Activated B cell treated with CpG ODN at 0.5 μM for 24 hours (primary cell): ENCODE results near the gene GDAP1L1. TPM values are rescaled to one million over a fixed set of nuclear protein-coding genes. Genes with fewer than 3 reads are reported as not detected.

Experiments used
- ATAC-seq: fragments of 200-7000 bp; cut with Tn5 transposase; one replicate; pipeline ENCODE4 v1.10.0; 2021; ENCODE audit warnings: low read depth, mild to moderate bottlenecking, moderate library complexity
- CTCF ChIA-PET: fragments of 350-600 bp; sonication (Branson Sonifier 250); formaldehyde crosslinking; loops from one replicate; lab custom pipeline; 2021; ENCODE audit warnings: antibody characterized with exemption; lab: Charles Lee
- POLR2A ChIA-PET: fragments of 350-600 bp; sonication (Branson Sonifier 250); formaldehyde crosslinking; loops from one replicate; lab custom pipeline; 2021; ENCODE audit warnings: antibody characterized with exemption; lab: Charles Lee
- DNase-seq: peaks from one replicate; pipeline ENCODE4 v3.0.0; 2022
- H3K27ac Mint-ChIP-seq: one replicate; pipeline ENCODE4 v1.8.0; 2020; ENCODE audit warnings: mixed read lengths
- H3K27me3 Mint-ChIP-seq: one replicate; pipeline ENCODE4 v1.8.0; 2021; ENCODE audit warnings: mixed read lengths
- H3K36me3 Mint-ChIP-seq: one replicate; pipeline ENCODE4 v1.8.0; 2021; ENCODE audit warnings: low read depth, mixed read lengths
- H3K4me1 Mint-ChIP-seq: one replicate; pipeline ENCODE4 v1.8.0; 2021; ENCODE audit warnings: mixed read lengths
- H3K4me3 Mint-ChIP-seq: one replicate; pipeline ENCODE4 v1.8.0; 2020; ENCODE audit warnings: mild to moderate bottlenecking, mixed read lengths
- H3K9me3 Mint-ChIP-seq: one replicate; pipeline ENCODE4 v1.8.0; 2020; ENCODE audit warnings: mixed read lengths
- intact Hi-C: fragments of 100-400 bp; cut with micrococcal nuclease; formaldehyde crosslinking; loops from one replicate; pipeline ENCODE4 v1.15.1; 2024
- total RNA-seq: library from RNA; stranded (reverse); gene quantifications from 2 replicates; pipeline ENCODE4 v1.2.3, GENCODE V29; 2022
- TF ChIP-seq, protein P1 (sequence below): fragments of 200-600 bp; IDR thresholded peaks from one replicate; pipeline ENCODE4 v1.8.0; 2022; ENCODE audit warnings: antibody characterized with exemption, mild to moderate bottlenecking

The GDAP1L1 gene
- total RNA-seq, 1 donor from 2014 or later = not detected

DNA sequence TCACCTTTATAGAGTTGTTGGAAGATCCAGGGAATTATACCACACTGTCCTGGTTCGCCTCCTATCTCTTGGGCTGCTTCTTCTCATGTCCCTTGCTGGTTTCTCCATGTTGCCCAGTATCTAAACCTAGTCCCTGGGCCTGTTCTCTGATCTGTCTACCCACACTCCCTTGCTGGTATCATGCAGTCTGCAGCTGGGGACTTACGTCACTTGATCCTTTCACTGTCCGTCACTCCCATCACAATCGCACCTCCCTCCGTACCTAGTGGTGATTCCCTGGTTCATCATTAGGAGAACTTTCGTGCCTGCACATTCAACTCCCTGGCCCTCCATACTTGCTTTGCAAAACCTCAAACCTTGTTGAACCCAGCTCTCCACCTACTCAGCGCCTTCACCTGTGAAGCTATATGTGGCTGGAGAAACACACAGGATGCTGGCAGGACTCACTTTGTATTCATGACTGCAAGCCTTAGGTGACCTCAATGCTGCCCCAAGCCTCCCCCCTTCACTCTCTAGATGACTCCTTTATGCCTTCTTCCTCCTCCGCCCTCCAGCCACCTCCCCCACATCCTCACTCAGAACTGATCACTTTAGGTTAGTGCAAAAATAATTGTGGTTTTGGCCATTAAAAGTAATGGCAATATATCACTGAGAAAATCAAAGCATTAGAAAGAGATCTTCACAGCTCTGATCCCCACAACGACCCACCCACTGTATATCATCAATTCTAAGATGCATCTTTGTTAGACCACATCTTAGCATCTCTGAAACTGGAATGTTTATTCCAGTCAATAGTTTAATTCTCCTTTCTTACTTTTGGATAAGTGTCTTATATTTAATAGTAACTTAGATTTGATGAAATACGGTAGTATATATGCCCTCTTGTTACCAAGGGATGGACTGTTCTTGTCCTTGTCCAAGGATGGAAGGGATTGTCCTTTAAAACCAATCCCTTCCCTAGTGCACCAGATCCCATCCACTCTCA lies 26.4 kb downstream of the GDAP1L1 start:
- DNase-seq (no peak), ATAC-seq (no peak)
- ChIA-PET CTCF (no interaction called here), POLR2A (no interaction called here)
- no peak overlapping the region for H3K27ac Mint-ChIP-seq
- TF ChIP-seq, protein P1, sequence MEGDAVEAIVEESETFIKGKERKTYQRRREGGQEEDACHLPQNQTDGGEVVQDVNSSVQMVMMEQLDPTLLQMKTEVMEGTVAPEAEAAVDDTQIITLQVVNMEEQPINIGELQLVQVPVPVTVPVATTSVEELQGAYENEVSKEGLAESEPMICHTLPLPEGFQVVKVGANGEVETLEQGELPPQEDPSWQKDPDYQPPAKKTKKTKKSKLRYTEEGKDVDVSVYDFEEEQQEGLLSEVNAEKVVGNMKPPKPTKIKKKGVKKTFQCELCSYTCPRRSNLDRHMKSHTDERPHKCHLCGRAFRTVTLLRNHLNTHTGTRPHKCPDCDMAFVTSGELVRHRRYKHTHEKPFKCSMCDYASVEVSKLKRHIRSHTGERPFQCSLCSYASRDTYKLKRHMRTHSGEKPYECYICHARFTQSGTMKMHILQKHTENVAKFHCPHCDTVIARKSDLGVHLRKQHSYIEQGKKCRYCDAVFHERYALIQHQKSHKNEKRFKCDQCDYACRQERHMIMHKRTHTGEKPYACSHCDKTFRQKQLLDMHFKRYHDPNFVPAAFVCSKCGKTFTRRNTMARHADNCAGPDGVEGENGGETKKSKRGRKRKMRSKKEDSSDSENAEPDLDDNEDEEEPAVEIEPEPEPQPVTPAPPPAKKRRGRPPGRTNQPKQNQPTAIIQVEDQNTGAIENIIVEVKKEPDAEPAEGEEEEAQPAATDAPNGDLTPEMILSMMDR = no peak
- H3K4me3 Mint-ChIP-seq = no peak overlapping the region
- H3K36me3 Mint-ChIP-seq = peaks cover 4% of the 10 kb centered on the region
- intact Hi-C loops = no loop called here
- no peaks in the 10 kb centered on the region for H3K4me1 Mint-ChIP-seq
- peaks cover 2% of the 10 kb centered on the region for H3K9me3 Mint-ChIP-seq
- no peaks in the 10 kb centered on the region for H3K27me3 Mint-ChIP-seq

- POLR2A ChIA-PET = no interaction called here
- H3K4me1 Mint-ChIP-seq = no peaks in the 10 kb centered on the region
- DNase-seq (no peak), ATAC-seq (no peak)
- peaks cover 2% of the 10 kb centered on the region for H3K9me3 Mint-ChIP-seq
- H3K4me3 Mint-ChIP-seq = no peak overlapping the region
- H3K27me3 Mint-ChIP-seq = no peaks in the 10 kb centered on the region
- peaks cover 4% of the 10 kb centered on the region for H3K36me3 Mint-ChIP-seq
- intact Hi-C loops = no loop called here
- CTCF ChIA-PET = no interaction called here
- TF ChIP-seq, protein P1 = no peak
- H3K27ac Mint-ChIP-seq = no peak overlapping the region
These were observed 27.4 kb downstream of the GDAP1L1 start for GRCh38 chr20:44274303-44275017.

- TF ChIP-seq, protein P1 = no peak
- no peaks in the 10 kb centered on the region for H3K4me1 Mint-ChIP-seq
- no peak for ATAC-seq
- CTCF ChIA-PET = no interaction called here
- no peak for DNase-seq
- intact Hi-C loops = no loop called here
- no peak overlapping the region for H3K4me3 Mint-ChIP-seq
- no peaks in the 10 kb centered on the region for H3K27me3 Mint-ChIP-seq
- no peak overlapping the region for H3K27ac Mint-ChIP-seq
- no peaks in the 10 kb centered on the region for H3K9me3 Mint-ChIP-seq
- POLR2A ChIA-PET = no interaction called here
- no peaks in the 10 kb centered on the region for H3K36me3 Mint-ChIP-seq
These were observed 32.1 kb downstream of the GDAP1L1 start for GRCh38 chr20:44279228-44279627.

DNA sequence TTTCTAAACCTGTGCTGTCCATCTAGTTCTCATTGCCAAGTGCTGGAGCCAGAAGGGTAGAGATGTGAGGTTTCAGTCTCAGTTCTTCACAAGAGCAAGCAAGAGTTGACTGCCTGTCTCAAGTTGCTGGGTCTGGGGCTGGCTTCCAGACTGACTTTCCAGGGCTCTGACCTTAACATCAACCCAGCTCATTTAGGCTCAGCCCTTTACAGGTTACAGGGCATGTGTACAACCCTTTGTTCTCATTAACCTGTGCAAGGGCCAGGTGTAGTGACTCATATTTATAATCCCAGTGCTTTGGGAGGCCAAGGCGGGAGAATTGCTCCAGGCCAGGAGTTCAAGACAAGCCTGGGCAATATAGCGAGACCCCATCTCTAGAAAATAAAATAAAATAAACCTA lies 33.3 kb downstream of the GDAP1L1 start:
- H3K36me3 Mint-ChIP-seq = no peaks in the 10 kb centered on the region
- no peak for ATAC-seq
- intact Hi-C loops = no loop called here
- H3K27ac Mint-ChIP-seq = no peak overlapping the region
- H3K27me3 Mint-ChIP-seq = no peaks in the 10 kb centered on the region
- H3K4me3 Mint-ChIP-seq = no peak overlapping the region
- ChIA-PET POLR2A (no interaction called here), CTCF (no interaction called here)
- H3K9me3 Mint-ChIP-seq = no peaks in the 10 kb centered on the region
- H3K4me1 Mint-ChIP-seq = no peaks in the 10 kb centered on the region
- TF ChIP-seq, protein P1 = no peak
- DNase-seq = no peak

DNA sequence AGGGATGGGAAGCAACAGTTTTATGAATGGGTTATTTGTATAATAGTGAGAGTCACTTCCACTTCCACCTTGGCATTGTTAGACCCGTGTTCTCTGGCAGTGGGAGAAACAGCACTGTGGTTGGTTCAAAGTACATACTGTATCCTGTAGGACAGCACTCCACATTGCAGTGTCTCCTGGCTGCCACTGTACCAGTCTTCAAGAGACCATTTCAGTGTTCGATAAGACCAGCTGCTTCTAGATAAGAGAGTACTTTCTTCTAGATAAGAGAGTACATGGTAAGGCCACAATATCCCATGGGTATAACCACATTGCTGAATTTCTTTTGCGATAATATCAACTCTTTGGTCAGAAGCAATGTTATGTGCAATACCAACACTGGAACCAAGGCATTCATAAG lies 35.1 kb downstream of the GDAP1L1 start:
- no peak for DNase-seq
- ChIA-PET CTCF (no interaction called here), POLR2A (no interaction called here)
- Mint-ChIP-seq H3K27ac (no peak overlapping the region), H3K9me3 (no peaks in the 10 kb centered on the region), H3K36me3 (no peaks in the 10 kb centered on the region), H3K27me3 (no peaks in the 10 kb centered on the region), H3K4me1 (no peaks in the 10 kb centered on the region), H3K4me3 (no peak overlapping the region)
- intact Hi-C loops = no loop called here
- no peak for ATAC-seq
- TF ChIP-seq, protein P1 = no peak
